GM21515 (cell line): ENCODE measurements around the gene BMERB1.
"Not testable (repeated sequence)": the region's sequence is repeated elsewhere in the genome, so short reads cannot be mapped to it uniquely, and the experiment has no call there.

Source experiments
- ATAC-seq: cut with Tn5 transposase; IDR thresholded peaks from one replicate; pipeline ENCODE4 v1.9.1; 2021; ENCODE audit not compliant: unreplicated experiment

The BMERB1 gene

DNA sequence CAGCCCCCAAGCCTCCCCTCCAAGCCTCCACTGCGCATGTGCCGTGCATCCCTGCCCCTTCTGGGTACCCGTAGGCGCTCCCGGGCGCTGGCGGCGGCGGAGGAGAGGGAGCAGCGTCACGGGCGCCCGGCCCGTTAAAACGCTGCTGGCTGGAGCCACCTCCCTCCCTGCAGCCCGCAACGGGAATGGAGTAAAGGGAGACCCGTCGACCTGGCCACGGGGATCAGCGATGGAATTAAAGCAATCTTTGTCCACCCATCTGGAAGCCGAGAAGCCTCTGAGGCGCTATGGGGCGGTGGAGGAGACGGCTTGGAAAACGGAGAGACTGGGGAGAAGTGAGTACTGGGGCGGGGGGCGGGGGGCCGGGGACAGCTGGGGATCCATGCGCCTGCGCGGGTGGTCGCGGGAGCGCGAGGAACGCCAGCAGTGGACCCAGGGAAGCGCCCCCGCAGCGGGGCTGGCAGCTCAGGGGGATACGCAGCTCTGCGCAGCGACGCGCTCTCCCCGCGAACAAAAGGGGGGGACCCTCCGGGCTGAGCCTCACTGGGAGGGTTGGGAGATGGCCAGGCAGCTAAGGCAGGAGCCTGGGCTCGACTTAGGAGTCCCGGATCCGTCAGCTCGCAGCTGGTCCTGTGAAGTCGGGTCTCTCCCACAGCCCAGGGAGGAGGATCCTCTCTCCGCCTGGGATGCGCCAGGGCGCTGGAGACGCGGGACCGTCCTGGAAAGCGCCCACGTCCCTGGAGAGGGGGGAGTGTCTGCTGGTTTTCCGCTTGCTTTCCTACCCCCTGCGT lies at the start of gene BMERB1:
Gene BMERB1 (plus strand): TSS at position 164 of the 791 bp plus-strand sequence. CDS start 66 bp downstream, at position 230.
- ATAC-seq, result no peak

DNA sequence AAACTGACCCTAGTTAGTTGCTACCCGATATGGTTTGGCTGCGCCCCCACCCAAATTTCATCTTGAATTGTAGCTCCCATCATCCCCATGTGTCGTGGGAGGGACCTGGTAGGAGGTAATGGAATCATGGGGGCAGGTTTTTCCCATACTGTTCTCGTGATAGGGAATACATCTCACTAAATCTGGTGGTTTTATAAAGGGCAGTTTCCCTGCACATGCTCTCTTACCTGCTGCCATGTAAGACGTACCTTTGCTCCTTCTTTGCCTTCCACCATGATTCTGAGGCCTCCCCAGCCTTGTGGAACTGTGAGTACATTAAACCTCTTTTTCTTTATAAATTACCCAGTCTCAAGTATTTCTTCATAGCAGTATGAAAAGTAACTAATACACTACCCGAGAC lies 46.3 kb upstream of the BMERB1 start:
- not testable (repeated sequence) for ATAC-seq

DNA sequence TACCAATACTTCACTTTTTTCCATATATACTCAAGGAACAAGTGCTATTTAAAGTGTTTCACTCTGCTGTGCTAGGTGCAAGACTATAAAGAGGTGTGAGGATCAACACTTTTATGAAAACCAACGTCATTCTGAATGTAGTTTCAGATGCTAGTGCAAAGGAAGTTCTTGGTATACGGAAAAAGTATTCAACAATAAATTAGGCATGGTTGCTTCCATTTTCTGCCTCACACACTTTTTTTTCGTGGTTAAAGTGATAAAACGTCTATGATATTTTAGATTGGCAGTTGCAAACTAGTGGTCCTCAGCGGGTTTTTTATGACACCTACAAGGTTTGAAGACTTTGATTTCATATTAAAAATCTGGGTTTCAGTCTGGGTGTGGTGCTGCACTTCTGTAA lies 44.5 kb upstream of the BMERB1 start:
- ATAC-seq, result not testable (repeated sequence)

DNA sequence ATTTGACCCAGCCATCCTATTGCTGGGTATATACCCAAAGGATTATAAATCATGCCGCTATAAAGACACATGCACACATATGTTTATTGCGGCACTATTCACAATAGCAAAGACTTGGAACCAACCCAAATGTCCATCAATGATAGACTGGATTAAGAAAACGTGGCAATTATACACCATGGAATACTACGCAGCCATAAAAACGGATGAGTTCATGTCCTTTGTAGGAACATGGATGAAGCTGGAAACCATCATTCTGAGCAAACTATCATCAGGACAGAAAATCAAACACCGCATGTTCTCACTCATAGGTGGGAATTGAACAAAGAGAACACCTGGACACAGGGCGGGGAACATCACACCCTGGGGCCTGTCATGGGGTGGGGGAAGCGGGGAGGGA lies 41.4 kb upstream of the BMERB1 start:
- ATAC-seq, result not testable (repeated sequence)

DNA sequence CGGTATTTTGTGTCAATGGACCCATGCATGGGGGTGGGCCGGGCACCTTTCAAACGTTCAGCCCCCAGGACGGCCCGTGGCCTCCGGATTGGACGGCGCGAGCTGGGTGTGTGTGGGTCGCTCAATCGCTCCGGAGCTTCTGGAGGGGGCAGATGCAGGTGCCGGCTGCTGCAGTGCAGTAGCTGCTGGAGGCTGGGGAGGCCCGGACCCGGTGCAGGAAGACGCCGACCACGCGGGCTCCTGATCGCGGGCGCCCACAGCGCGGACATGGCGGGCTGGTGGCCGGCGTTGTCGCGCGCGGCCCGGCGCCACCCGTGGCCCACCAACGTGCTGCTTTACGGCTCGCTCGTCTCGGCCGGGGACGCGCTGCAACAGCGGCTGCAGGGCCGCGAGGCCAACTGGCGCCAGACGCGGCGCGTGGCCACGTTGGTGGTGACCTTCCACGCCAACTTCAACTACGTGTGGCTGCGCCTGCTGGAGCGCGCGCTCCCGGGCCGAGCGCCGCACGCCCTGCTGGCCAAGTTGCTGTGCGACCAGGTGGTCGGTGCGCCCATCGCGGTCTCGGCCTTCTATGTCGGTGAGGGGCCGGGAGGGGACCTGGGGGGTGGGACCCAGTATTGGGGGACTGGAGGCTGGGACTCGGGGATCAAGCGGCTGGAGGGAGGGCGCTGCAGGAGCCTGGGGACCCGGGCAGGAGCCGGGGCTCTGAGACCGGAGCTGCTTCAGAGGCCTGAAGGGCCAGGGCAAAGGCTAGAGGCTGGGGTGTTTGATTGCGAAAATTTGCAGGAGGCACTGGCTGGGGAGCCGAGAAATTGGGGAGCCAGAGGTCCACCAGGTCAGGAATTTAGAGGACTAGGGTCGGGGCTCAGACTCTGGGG lies 38.5 kb upstream of the BMERB1 start, which contains the start of gene MPV17L:
Gene MPV17L (plus strand): TSS at position 124 of the 878 bp plus-strand sequence. CDS start 144 bp downstream, at position 268.
- not testable (repeated sequence) for ATAC-seq

DNA sequence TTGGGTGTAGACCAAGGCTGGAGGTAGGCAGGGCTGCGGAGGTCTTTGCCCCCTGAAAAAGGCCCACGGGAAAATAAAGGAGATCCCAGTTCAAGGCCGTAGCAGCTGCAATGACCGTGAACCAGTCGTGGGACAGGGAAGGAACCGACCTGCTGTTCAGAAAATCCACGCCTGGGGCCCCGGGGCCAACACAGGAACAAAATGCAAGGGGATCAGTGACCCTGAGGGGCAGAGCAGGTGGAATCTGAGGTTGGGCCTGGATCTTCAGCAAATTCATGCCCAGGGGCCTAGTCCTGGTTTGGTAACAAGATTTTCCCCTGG lies 37.9 kb upstream of the BMERB1 start:
- ATAC-seq, result not testable (repeated sequence)

DNA sequence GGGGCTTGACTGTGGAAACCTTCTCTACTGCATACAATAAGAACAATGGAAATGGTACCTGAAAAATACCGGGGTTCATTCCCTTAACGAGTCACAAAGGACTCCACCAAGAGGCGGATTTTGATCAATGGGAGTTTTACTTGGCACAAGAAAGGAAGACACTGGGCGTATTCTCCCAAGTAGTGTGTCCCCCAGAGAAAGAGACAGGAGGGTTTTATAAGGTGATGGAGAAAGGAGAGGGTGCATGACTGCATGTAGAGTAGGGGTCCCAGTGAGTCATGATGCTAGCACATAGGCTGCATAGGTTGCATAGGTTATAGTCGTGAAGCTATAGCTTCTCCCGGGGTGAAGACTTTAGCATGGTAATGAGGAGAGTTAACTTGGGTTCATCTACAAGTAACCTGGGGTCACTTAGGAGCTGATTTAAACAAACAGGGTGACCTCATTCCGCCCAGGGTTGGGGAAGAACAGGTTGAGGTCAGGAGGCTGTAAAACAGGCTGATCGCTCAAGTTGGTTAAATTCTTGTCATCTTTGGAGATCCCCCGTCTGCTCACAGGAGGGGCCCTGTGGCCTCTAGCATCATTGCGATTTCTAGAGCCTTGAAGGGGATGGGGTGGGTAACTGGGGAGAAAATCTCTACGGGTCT lies 37.3 kb upstream of the BMERB1 start:
- ATAC-seq, result no peak

DNA sequence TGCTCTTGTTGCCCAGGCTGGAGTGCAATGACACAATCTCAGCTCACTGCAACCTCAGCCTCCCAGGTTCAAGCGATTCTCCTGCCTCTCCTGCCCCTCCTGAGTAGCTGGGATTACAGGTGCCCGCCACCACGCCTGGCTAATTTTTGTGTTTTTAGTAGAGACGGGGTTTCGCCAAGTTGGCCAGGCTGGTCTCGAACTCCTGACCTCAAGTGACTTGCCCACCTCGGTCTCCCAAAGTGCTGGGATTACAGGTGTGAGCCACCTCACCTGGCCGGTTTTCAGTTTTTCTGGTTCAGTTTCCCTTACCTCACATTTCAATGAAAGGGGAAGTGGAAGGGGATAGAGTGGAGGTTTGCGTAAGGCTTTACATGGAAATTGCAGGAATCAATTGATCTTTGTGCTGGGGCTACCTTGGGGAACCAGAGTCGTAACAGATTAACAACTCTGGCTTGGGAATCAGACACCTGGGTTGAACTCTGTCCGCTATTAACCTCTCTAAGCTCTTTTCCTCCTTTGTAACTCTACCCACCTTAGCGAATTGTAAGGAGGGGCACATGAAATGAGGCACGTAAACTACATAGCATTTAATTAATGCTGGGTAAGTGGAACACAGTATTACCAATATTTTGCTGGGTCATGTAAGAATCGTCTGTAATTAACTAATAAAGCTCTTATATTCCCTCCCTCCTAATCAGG lies 35.6 kb upstream of the BMERB1 start:
- no peak for ATAC-seq

DNA sequence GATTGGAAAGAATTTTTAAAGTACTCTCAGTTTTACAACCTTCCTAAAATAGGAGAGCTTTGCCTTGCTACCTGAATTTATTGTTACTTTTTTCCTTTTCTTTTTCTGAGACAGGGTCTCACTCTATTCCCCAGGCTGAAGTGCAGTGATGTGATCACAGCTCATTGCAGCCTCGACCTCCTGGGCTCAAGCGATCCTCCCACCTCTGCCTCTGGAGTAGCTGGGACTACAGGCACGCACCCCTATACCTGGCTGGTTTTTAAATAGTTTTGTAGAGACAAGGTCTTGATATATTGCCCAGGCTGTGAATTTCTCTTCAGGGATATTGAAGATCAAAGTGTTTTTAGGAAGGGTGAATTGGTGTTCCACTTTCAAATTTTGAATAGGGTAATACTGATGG lies 35.1 kb upstream of the BMERB1 start:
- ATAC-seq, result no peak

DNA sequence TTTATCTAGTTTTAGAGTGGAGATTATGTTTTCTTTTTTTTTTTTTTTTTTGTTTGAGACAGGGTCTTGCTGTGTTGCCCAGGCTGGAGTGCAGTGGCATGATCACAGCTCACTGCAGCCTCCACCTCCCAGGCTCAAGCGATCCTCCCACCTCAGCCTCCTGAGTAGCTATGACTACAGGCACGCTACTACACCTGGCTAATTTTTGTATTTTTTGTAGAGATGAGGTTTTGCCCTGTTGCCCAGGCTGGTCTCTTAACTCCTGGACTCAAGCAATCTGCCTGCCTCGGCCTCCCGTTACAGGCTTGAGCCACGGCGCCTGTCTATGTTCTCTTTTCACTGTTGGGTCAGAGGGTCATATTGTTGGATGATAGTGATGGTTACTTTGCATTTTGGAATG lies 34.1 kb upstream of the BMERB1 start:
- not testable (repeated sequence) for ATAC-seq

DNA sequence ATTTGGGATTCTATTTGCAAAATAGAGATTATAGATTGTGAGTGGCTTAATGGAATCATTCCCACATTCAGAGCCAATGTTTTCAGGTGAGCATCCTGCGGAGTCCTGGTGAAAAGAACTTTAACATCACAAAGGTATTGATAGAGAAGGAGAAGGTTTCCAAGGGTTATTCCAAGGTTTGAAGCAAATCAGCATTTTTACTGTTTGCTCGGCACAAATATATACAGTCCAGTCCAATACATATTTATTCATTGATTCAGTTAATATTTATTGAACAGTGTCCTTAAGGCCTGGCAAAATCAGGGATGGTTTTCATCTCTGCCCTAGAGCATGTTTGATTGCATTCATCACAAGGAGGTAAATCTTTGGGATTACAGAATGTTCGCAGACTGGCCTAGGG lies 32.4 kb upstream of the BMERB1 start:
- no peak for ATAC-seq

DNA sequence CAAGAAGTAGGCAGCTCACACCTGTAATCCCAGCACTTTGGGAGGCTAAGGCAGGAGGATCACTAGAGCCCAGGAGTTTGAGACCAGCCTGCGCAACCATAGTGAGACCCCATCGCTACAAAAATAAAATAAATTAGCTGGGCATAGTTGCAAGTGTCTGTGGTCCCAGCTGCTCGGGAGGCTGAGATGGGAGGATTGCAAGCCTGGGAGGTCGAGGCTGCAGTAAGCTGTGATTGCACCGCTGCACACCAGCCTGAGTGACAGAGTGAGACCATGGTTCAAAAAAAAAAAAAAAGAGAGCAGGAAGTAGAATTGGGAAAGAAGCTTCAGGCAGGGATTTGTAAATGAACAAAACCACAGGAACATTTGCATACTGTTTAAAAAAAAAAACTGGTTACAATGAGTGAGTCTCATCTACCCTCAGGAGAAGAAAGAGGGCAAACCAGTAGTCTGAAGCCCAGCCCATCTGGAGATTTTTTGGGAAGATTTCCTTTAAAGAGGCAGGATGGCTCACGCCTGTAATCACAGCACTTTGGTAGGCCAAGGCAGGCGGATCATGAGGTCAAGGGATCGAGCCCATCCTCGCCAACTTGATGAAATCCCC lies 30.9 kb upstream of the BMERB1 start:
- ATAC-seq, result no peak

DNA sequence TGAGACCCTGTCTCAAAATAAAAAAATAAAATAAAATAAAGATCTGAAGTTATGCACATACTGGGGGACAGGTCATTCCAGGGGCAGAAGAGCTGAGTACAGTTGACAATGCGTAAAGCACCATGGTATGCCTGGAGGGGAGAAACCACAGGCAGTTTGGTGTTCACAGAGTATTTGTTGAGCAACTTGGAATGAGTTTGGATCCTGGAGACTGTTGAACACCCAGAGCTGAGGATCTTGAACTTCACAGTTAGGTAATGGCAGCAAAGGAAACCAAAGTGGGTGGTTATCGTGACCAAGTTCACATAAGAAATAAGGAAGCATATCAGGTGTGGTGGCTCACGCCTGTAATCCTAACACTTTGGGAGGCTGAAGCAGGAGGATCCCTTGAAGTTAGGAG lies 30.3 kb upstream of the BMERB1 start:
- not testable (repeated sequence) for ATAC-seq

DNA sequence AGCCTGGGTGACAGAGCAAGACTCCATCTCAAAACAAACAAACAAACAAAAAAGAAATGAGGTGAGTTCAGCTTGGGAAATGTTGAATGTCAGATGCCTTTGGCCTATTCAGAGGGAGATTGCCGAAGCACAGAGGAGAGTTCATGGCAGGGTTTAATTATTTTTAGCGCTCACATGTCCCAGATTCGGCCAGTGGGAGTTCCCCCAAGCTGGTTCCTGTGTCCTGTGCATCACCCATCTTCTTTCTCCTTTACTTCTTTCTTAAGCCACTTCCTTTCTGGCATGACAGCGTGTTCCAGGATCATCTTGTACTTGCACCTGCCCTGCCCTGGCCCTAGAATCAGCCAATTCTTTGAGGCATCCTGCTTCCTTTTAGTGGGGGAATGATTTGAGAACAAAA lies 29.6 kb upstream of the BMERB1 start:
- ATAC-seq, result no peak

DNA sequence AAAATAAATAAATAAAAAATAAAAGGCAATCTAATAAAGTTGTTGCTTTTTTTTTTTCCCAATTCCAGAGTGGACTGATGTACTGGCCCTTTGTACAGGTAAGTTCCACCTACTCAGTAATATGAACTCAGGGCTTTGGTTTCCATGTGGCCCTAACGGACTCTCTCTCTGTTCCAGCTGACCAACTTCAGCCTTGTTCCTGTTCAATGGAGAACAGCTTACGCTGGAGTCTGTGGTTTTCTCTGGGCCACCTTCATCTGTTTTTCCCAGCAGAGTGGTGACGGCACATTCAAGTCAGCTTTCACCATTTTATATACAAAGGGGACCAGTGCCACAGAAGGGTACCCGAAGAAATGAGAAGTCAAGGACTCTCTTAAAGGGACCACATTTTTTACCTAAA lies 26.6 kb upstream of the BMERB1 start:
- ATAC-seq, result not testable (repeated sequence)

DNA sequence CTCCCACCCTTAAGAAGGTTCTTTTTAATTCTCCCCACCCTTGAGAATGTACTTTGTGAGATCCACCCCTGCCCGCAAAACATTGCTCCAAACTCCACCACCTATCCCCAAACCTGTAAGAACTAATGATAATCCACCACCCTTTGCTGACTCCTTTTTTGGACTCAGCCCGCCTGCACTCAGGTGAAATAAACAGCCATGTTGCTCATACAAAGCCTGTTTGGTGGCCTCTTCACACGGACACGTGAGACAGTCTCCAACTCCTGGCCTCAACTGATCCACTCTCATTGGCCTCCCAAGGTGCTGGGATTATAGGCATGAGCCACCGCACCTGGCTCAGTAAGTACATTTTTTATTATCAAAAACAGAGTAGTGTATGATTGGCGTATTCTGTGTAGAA lies 24.9 kb upstream of the BMERB1 start:
- ATAC-seq, result not testable (repeated sequence)

DNA sequence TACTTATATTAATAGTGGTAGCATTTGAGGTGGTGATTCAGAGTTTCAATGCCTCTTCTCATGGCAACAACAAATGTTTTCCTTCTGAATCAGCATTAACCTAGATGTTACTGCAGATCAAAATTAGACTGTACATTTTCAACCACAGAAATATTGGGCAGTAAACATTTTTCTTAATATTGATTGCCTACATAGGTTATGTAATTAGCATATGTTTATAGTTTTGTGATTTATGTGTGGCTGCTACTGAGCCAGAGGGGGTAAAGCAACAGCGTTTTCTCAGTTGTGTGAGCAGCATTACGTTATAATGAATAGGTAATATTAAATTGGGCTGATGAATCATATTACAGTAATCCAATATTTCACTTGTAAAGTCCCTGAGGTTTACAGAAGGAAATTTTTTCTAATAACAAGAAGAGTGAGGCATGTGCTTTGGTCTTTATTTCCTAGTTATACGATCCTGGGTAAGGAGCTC lies 18.8 kb upstream of the BMERB1 start:
- no peak for ATAC-seq

DNA sequence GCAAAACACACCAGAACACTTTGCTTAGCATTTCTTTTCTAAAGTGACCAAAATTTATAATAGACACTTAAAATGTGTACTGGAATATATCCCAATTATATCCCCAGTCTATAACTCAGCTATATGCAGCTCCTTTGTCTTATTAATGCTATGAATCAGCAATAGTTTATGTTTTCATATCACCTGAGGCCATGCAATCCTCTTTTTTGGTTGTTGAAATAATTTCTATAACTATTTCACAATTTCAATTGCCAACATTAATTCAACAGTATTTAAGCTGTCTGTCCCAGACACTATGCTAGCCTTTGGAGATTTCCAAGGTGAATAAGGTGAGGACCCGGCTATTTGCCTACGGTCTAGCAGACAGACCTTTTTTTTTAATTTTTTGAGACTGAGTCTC lies 17.2 kb upstream of the BMERB1 start:
- ATAC-seq, result no peak

DNA sequence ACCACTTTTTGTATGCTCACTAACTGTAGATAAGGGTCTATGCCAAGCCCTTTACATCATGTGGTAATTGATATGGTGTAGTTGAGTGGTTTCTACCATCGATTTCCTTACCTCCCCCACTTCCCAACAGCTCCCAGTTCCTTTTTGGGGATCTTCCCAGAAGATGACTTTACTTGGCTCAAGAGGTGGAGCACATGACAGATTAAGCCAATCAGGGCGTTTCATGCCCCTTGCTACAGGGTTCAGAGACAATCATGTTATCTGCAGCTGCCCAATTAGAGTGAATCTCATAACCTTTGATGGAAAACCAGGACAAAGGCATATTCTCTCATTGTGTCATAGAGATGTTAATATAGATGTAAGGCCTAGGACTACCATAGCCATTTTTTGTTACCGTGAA lies 16.2 kb upstream of the BMERB1 start:
- no peak for ATAC-seq

DNA sequence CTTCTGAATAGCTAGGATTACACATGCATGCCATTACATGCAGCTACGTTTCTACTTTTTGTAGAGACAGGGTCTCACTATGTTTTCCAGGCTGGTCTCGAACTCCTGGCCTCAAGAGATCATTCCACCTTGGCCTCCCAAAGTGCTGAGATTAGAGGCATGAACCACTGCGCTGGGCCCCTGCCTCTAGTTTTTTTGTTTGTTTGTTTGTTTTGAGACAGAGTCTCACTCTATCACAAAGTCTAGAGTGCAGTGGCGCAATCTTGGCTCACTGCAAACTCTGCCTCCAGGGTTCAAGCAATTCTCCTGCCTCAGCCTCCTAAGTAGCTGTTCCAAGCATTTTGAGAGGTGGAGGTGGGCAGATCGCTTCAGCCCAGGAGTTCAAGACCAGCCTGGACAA lies 12.7 kb upstream of the BMERB1 start:
- ATAC-seq, result not testable (repeated sequence)
